Activated T-cell treated with anti-CD3 and anti-CD28 coated beads for 4 hours (primary cell): ENCODE results near the gene SNRK.

ENCODE experiments used
- DNase-seq: peaks from one replicate; pipeline ENCODE4 v3.0.0-alpha.2; 2020

SNRK gene

DNA sequence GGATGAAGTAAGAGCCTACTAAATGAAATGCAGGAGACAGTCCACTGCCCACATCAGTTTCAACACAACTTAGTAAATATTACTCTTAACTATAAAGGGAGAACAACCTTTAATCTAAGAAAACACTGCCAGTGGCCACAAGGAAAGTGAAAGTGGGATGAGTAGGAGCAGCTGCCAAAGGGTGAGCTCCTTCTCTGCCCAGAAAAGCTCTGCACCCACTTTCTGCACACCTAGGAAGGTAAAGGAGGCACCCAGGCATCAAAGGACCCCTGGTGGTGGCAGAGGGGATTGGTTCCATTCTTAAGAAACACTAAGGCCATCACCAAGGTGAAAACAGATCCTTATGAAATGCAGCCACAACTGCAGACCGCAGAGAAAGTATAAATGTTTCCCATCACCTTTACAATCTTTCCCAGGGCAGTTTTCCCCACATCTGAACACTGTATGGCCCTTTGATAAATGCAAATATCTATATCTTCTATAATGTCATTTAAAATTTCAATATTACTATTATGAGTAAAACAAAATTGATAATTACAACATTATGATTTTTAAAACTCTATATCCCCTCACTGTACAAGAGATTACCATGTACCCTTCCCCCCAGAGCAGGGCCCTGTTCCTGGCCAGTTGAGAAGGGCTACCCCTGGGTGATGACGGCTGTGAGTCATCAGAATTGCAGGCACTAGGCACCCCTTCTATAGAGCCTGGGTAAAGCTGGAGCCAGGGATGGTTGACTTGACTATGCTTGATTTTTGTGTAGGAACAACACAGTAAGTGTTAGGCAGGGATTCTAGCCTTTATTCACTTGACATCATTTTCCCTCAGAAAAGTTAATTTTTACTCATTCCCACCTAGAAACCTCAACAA, 92.0 kb downstream of the SNRK start:
- peak; percentile 61 for DNase-seq

DNA sequence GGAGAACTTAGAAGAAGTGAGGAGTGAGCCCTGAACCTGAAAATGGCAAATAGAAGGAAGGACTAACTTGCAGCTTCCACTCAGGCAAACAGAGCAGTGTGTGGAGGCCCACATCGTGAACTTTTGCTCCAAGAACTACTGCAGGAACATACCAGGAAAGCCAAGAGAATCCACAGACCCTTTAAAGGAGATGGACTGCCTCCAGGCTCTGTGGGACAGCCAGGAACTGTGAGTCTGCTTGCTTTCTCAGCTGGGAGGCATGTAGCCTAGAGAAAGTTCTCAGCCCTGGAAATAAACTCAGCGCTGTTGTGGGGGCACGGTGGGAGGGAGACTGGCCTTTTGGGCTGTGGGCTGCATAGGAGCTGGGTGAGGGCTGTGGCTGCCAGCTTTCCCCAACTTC, 93.0 kb downstream of the SNRK start:
- no peak for DNase-seq

DNA sequence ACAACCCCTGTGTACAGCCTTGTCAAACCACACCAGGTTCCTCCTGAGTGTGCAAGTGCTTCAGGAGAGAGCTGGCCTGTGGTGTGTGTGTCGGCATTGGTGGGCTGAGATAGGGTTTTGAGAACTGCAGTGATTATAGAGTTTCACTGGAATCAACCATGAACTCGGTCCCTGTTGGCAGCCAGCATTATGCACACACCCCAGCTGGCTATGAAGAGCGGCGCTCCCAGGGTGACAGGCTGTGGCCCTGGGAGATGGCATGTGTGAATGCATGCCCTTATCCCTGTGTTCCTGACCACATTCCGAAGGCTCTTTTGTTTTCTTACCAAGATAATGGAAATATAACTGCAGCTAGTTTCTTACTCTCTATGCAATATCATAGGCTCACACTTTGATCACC, 101.8 kb downstream of the SNRK start:
- no peak for DNase-seq

- no peak for DNase-seq
Measured at GRCh38 chr3:43388915-43389314, 102.6 kb downstream of the SNRK start.

DNA sequence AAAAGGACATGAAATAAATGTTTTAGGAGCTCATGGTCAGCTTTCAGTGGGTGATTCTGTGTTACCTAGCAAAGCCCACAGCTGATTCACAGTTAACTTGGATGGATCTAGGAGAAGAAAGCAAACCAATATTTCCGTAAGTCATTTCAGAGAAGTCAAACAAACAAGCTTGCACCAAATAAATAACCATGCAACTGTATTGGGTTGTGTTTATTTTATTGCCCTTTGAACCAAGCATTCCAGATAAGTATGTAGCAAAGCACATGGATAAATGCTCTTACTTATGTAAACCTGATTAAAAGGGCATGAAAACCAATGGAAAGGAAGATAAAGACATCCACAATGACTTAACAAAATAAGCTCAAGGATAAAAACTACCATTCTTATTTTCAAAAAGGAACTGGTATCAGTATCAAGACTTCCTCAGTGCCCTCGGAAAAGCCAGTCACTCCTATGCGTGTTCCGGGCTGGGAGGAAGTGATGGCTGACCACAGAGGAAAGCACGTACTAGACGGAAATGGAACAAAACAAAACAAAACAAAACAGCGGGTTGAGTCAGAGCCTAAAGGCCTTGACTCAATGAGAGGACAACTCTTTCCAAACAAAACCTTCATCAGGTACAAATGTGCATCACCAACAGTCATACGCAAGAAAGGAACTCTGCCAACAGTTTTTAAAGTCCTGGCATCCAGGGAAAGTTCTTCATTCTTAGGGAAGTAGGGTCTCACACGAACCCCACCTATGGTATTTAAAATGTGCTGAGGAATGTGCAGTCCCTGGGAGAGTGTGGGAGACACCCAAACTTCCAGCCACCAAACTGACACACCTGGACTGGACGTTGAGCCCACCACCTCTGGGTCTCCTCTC, 103.3 kb downstream of the SNRK start:
- DNase-seq = peak; percentile 49

DNA sequence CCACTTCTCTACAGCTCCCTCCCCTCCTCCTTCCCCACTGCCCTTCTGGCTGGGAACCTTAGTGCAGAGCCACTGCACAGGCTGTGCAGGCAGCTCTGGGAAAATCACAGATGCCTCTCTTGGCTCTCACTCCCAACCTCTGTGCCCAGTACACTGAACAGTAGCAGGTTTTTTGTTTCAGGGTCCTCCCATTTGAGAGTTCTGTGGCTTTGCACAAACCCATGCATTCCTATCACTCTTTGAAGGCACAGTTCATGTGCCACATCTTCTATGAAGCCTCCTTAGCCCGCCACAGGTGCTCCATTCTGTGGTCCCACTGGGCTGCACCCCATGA, 103.9 kb downstream of the SNRK start:
- DNase-seq = no peak

GRCh38 chr3:43391621-43392020, 105.3 kb downstream of the SNRK start:
- DNase-seq = no peak

DNA sequence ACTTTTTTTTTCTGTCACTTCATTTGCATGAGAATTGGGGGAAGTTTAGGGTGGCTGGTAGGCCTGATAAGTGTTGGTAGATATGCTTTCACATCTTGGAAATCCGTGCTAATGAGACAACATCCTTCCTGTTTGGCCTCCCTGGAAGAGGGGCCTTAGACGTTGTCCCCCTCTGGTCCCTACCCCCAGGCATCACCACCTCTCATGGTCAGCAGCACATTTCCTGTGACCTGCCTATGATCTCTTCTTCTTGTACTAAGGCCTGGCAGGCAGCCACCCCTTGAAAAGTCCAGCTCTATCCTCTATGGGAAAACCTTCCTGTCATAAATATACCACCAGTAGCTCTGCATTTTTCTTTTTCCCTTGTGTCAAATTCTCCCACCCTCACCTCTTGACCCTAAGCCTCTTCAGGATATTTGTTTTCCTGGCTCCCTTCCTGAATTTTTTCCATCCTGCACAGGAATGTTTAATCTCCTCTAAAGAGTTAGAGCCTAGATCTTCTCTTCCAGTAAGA, 107.8 kb downstream of the SNRK start:
- no peak for DNase-seq

GRCh38 chr3:43399034-43399433, 112.7 kb downstream of the SNRK start:
- DNase-seq = no peak

DNA sequence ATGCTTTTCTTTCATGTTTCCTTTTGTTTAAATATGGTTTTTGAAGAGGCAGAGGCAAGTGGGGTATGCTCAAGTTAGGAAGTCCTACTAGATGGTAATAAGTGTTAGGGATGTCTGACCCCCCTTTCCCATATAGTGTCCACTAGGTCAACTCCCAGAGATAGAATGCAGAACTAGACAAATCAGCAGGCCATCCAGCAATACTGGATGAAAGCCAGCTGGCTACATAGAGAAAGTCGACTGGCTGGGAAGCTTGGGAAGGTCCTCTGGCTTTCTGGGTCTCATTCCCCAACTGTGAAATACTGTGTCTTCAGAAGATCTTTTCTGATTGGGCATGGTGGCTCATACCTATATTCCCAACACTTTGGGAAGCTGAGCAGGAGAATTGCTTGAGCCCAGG, 113.8 kb downstream of the SNRK start:
- no peak for DNase-seq
